Astrocyte of the spinal cord (primary cell): ENCODE results near the gene ATP6V0C.

Experiments used
- DNase-seq: peaks from one replicate; pipeline ENCODE4 v3.0.0; 2011; ENCODE audit warnings: low read depth, low spot score
- H3K4me3 ChIP-seq: 2 replicates; pipeline ENCODE4 v1.5.1; 2011; ENCODE audit warnings: low read depth, mild to moderate bottlenecking, low read length, moderate library complexity
- CTCF ChIP-seq: IDR thresholded peaks from 2 replicates; pipeline ENCODE4 v1.5.1; 2012; ENCODE audit warnings: low read depth, mild to moderate bottlenecking, low read length, inconsistent platforms
- in situ Hi-C: cut with HindIII; loops from 2 replicates; pipeline ENCODE4 v1.10.0; 2017; ENCODE audit warnings: low sequenced_read_pairs

Gene ATP6V0C

DNA sequence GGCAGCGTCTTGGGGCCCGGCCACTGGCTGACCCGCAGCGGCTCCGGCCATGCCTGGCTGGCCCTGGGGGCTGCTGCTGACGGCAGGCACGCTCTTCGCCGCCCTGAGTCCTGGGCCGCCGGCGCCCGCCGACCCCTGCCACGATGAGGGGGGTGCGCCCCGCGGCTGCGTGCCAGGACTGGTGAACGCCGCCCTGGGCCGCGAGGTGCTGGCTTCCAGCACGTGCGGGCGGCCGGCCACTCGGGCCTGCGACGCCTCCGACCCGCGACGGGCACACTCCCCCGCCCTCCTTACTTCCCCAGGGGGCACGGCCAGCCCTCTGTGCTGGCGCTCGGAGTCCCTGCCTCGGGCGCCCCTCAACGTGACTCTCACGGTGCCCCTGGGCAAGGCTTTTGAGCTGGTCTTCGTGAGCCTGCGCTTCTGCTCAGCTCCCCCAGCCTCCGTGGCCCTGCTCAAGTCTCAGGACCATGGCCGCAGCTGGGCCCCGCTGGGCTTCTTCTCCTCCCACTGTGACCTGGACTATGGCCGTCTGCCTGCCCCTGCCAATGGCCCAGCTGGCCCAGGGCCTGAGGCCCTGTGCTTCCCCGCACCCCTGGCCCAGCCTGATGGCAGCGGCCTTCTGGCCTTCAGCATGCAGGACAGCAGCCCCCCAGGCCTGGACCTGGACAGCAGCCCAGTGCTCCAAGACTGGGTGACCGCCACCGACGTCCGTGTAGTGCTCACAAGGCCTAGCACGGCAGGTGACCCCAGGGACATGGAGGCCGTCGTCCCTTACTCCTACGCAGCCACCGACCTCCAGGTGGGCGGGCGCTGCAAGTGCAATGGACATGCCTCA lies 41.9 kb upstream of the ATP6V0C start:
- DNase-seq, result no peak
- in situ Hi-C loops, result no loop called here
- no peak for TF ChIP-seq CTCF
- H3K4me3 ChIP-seq, result no peak overlapping the region

DNA sequence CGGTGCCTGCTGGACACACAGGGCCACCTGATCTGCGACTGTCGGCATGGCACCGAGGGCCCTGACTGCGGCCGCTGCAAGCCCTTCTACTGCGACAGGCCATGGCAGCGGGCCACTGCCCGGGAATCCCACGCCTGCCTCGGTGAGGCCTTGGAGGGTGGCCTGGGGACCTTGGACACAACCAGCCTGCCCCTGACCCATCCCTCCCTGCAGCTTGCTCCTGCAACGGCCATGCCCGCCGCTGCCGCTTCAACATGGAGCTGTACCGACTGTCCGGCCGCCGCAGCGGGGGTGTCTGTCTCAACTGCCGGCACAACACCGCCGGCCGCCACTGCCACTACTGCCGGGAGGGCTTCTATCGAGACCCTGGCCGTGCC lies 41.3 kb upstream of the ATP6V0C start:
- in situ Hi-C loops, result no loop called here
- no peak for DNase-seq
- no peak overlapping the region for H3K4me3 ChIP-seq

DNA sequence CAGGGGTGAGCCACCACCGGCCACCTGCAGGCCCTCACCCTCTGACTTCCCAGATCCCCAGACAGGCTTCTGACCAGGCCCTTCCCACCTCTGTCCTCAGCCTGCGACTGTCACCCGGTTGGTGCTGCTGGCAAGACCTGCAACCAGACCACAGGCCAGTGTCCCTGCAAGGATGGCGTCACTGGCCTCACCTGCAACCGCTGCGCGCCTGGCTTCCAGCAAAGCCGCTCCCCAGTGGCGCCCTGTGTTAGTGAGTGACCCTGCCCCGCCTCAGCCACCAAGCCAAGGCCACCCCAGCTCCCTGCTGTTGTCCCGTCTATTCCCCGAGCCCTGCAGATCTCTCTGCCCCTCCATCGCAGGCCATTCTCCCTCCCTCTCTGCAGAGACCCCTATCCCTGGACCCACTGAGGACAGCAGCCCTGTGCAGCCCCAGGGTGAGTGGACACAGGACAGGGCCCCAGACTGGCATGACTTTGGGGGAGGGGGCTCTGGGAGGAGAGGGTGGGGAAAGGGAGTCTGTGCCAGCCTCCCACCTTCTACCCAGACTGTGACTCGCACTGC lies 40.8 kb upstream of the ATP6V0C start:
- H3K4me3 ChIP-seq, result no peak overlapping the region
- in situ Hi-C loops, result no loop called here
- no peak for DNase-seq
- TF ChIP-seq CTCF, result no peak

More for the DNA sequence above, 41.3 kb upstream of the ATP6V0C start:
- no peak for TF ChIP-seq CTCF

DNA sequence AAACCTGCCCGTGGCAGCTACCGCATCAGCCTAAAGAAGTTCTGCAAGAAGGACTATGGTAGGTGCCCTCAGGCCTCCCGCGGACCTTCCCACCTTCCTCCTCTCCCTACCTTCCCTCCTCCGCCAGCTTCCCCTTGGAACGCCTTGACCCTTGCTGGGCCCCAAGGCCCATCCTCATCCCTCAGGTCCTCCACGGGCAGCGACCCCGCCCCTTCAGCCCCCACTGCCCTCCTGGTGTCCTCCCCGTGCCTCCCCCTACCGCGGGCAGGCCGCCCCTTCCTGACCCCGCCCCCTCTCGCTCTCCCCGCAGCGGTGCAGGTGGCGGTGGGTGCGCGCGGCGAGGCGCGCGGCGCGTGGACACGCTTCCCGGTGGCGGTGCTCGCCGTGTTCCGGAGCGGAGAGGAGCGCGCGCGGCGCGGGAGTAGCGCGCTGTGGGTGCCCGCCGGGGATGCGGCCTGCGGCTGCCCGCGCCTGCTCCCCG lies 40.3 kb upstream of the ATP6V0C start:
- no peak for TF ChIP-seq CTCF
- in situ Hi-C loops, result no loop called here
- no peak overlapping the region for H3K4me3 ChIP-seq
- no peak for DNase-seq

GRCh38 chr16:2473999-2474876 lies 39.5 kb upstream of the ATP6V0C start:
- peak overlapping the region; percentile 68 for H3K4me3 ChIP-seq
- TF ChIP-seq CTCF, result peak; percentile 25
- DNase-seq, result no peak
- in situ Hi-C loops, result no loop called here

GRCh38 chr16:2474877-2475412 lies 38.8 kb upstream of the ATP6V0C start, which contains the start of gene TBC1D24:
Gene TBC1D24, plus strand, starts transcription at chr16:2475127. Its CDS starts 21,022 bp downstream, at chr16:2496149.
- TF ChIP-seq CTCF, result no peak
- peak within 1 kb of the TSS; percentile 68 for H3K4me3 ChIP-seq

More at GRCh38 chr16:2474877-2475412, 38.8 kb upstream of the ATP6V0C start, which contains the start of gene TBC1D24:
- DNase-seq, result peak; percentile 71
- in situ Hi-C loops, result no loop called here
